Tibial artery (tissue), 4 donors: Measurements from ENCODE around the gene FAM117A.
"Not testable (repeated sequence)": the region's sequence is repeated elsewhere in the genome, so short reads cannot be mapped to it uniquely, and the experiment has no call there.

Experiments
- DNase-seq, 2 donors: peaks; one replicate each; pipeline ENCODE4 v3.0.0-alpha.2; 2019
- H3K27ac ChIP-seq, 2 donors: fragments of 200-600 bp; sonication (generic) in 1 of 2; 1 replicate in 1 of 2; 2 replicates in 1 of 2; pipeline ENCODE4 v1.5.1; 2018 to 2019; ENCODE audit warnings: mild to moderate bottlenecking in 1 of 2
- H3K27me3 ChIP-seq, 2 donors: fragments of 200-600 bp; sonication (generic) in 1 of 2; one replicate each; pipeline versions ENCODE4 v1.5.1 to v1.6.0; 2016 to 2019
- H3K36me3 ChIP-seq, 3 donors: fragments of 200-600 bp; sonication (generic) in 2 of 3; one replicate each; pipeline ENCODE4 v1.5.1; 2016 to 2019; ENCODE audit warnings: mild to moderate bottlenecking in 2 of 3
- H3K4me1 ChIP-seq, 4 donors: fragments of 200-600 bp; sonication (generic) in 2 of 4; 1 replicate in 3 of 4; 2 replicates in 1 of 4; pipeline ENCODE4 v1.5.1; 2016 to 2019
- H3K4me3 ChIP-seq, 2 donors: fragments of 200-600 bp; sonication (generic) in 1 of 2; 1 replicate in 1 of 2; 2 replicates in 1 of 2; pipeline ENCODE4 v1.5.1; 2018 to 2019; ENCODE audit warnings: mild to moderate bottlenecking in 2 of 2
- H3K9me3 ChIP-seq, 3 donors: fragments of 200-600 bp; sonication (generic) in 1 of 3; one replicate each; pipeline ENCODE4 v1.5.1; 2016 to 2019
- CTCF ChIP-seq, 2 experiments: fragments of 200-600 bp in 1 of 2; fragments of 450-650 bp in 1 of 2; IDR thresholded peaks; one replicate each; pipeline ENCODE4 v1.5.1; 2017 to 2019; ENCODE audit warnings: antibody characterized with exemption in 2 of 2, mild to moderate bottlenecking in 1 of 2, moderate library complexity in 1 of 2
- intact Hi-C: fragments of 100-400 bp; cut with DNase I; formaldehyde crosslinking; loops from one replicate; pipeline ENCODE4 v1.15.0; 2023; ENCODE audit warnings: low total_unique reads

The FAM117A gene

GRCh38 chr17:49729069-49729468 lies 34.9 kb downstream of the FAM117A start:
- no peaks in the 10 kb centered on the region for H3K27me3 ChIP-seq
- no peak overlapping the region for H3K4me3 ChIP-seq
- no peaks in the 10 kb centered on the region for H3K36me3 ChIP-seq
- H3K9me3 ChIP-seq: no peaks in the 10 kb centered on the region
- H3K27ac ChIP-seq: peak overlapping the region; percentile 79 to 80
- intact Hi-C loops: no loop called here
- DNase-seq: peak in 1 of 2 donors; percentile 73
- peaks cover 0 to 66% (median 41%) of the 10 kb centered on the region in 4 donors for H3K4me1 ChIP-seq
- no peak for TF ChIP-seq CTCF (IDR thresholded peaks at IDR 0.05)

- Histone ChIP-seq H3K27ac (peak overlapping the region; percentile 79 to 80), H3K27me3 (no peaks in the 10 kb centered on the region), H3K4me3 (no peak overlapping the region), H3K36me3 (no peaks in the 10 kb centered on the region), H3K4me1 (peaks cover 0 to 73% (median 44%) of the 10 kb centered on the region in 4 donors), H3K9me3 (no peaks in the 10 kb centered on the region)
- intact Hi-C loops: no loop called here
- no peak for TF ChIP-seq CTCF (IDR thresholded peaks at IDR 0.05)
- no peak for DNase-seq
Observed at GRCh38 chr17:49728425-49728824, 35.5 kb downstream of the FAM117A start.

- Histone ChIP-seq H3K27ac (no peak overlapping the region), H3K36me3 (peaks cover 0 to 1% (median 0%) of the 10 kb centered on the region in 3 donors), H3K9me3 (no peaks in the 10 kb centered on the region), H3K4me3 (no peak overlapping the region), H3K4me1 (peaks cover 0 to 73% (median 53%) of the 10 kb centered on the region in 4 donors), H3K27me3 (no peaks in the 10 kb centered on the region)
- no peak for DNase-seq
- intact Hi-C loops: no loop called here
- TF ChIP-seq CTCF (IDR thresholded peaks at IDR 0.05): no peak
Observed at GRCh38 chr17:49727380-49727779, 36.6 kb downstream of the FAM117A start.

- TF ChIP-seq CTCF (IDR thresholded peaks at IDR 0.05): no peak
- Histone ChIP-seq H3K27ac (no peak overlapping the region), H3K4me1 (peaks cover 0 to 55% (median 44%) of the 10 kb centered on the region in 4 donors), H3K36me3 (peaks cover 0 to 19% (median 14%) of the 10 kb centered on the region in 3 donors), H3K9me3 (no peaks in the 10 kb centered on the region), H3K4me3 (no peak overlapping the region), H3K27me3 (no peaks in the 10 kb centered on the region)
- DNase-seq: no peak
- intact Hi-C loops: no loop called here
Observed at GRCh38 chr17:49725452-49726130, 38.3 kb downstream of the FAM117A start.

- Histone ChIP-seq H3K27ac (peak overlapping the region in 1 of 2 donors; percentile 67), H3K4me1 (peaks cover 0 to 45% (median 34%) of the 10 kb centered on the region in 4 donors), H3K36me3 (peaks cover 8 to 30% (median 25%) of the 10 kb centered on the region in 3 donors)
- intact Hi-C loops, H3K27me3 ChIP-seq, H3K9me3 ChIP-seq, H3K4me3 ChIP-seq, DNase-seq: not testable (repeated sequence)
Observed at GRCh38 chr17:49724552-49724951, 39.4 kb downstream of the FAM117A start.

GRCh38 chr17:49723423-49723822 lies 40.5 kb downstream of the FAM117A start:
- peak overlapping the region; percentile 60 to 67 for H3K27ac ChIP-seq
- TF ChIP-seq CTCF (IDR thresholded peaks at IDR 0.05): no peak
- intact Hi-C loops: no loop called here
- no peaks in the 10 kb centered on the region for H3K27me3 ChIP-seq
- H3K4me1 ChIP-seq: peaks cover 0 to 34% (median 22%) of the 10 kb centered on the region in 4 donors
- H3K36me3 ChIP-seq: peaks cover 19 to 41% (median 36%) of the 10 kb centered on the region in 3 donors
- no peak overlapping the region for H3K4me3 ChIP-seq
- no peaks in the 10 kb centered on the region for H3K9me3 ChIP-seq
- peak; percentile 67 to 72 for DNase-seq
